Activated T-helper 1 cell treated with anti-CD3 and anti-CD28 coated beads, Interleukin-12 subunit alpha, Interleukin-12 subunit beta, Interleukin-2, Interleukin-4 antibody, amounts not matched to agents 30 ng/mL and 10 ng/mL and 1 ng/mL, durations not matched to agents 14 hours and 24 hours and 36 hours (primary cell): ENCODE results near the gene SPSB3. TPM values are rescaled to one million over a fixed set of nuclear protein-coding genes. Genes with fewer than 3 reads are reported as not detected.

Experiments
- DNase-seq: peaks from one replicate; pipeline ENCODE4 v3.0.0; 2021; ENCODE audit warnings: low spot score
- H3K27ac Mint-ChIP-seq: one replicate; pipeline ENCODE4 v1.8.0; 2021; ENCODE audit warnings: mild to moderate bottlenecking, mixed read lengths
- H3K27me3 Mint-ChIP-seq: one replicate; pipeline ENCODE4 v1.8.0; 2022; ENCODE audit warnings: mild to moderate bottlenecking, moderate library complexity, mixed read lengths; ENCODE audit not compliant: insufficient read depth
- H3K36me3 Mint-ChIP-seq: one replicate; pipeline ENCODE4 v1.8.0; 2021; ENCODE audit warnings: low read depth, mixed read lengths
- H3K4me1 Mint-ChIP-seq: one replicate; pipeline ENCODE4 v1.8.0; 2021; ENCODE audit warnings: low read depth, mixed read lengths
- H3K4me3 Mint-ChIP-seq: one replicate; pipeline ENCODE4 v1.8.0; 2021; ENCODE audit warnings: mild to moderate bottlenecking, moderate library complexity, mixed read lengths
- H3K9me3 Mint-ChIP-seq: one replicate; pipeline ENCODE4 v1.8.0; 2021; ENCODE audit warnings: mixed read lengths
- intact Hi-C: fragments of 100-400 bp; cut with micrococcal nuclease; formaldehyde crosslinking; loops from one replicate; pipeline ENCODE4 v1.15.1; 2024
- total RNA-seq: library from RNA; stranded (reverse); gene quantifications from 2 replicates; pipeline ENCODE4 v1.2.3, GENCODE V29; 2022

SPSB3 gene
- total RNA-seq, 1 donor from 2014 or later, result 30.3 TPM

DNA sequence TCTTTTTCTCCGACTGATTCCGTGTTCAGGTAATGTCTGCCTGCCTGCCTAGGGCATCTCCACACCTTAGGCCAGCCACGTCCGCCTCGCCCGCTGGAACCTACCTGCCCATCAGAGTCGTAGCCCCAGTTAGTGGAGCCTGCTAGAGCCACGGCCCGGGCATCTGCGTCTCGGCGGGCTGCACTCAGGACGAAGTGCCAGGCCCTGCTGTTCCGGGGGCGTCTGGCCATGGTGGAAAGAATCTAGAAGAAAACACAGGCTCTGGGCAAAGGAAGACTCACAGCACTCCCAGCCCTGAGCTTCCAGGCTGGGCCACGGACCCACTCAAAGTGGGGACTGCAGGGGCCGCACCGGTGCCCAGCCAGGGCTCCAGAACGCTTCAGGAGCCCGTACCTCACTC is 1.1 kb downstream of the SPSB3 start:
- peak overlapping the region; percentile 40 for H3K27ac Mint-ChIP-seq
- peaks cover 3% of the 10 kb centered on the region for H3K36me3 Mint-ChIP-seq
- intact Hi-C loops, result loop anchor here (5.0 to 10.0 kb wide), 2 partner anchors 146 to 754 kb away; partner anchors contain the start of genes CEMP1 and PDPK1
- no peak for DNase-seq
- H3K27me3 Mint-ChIP-seq, result no peaks in the 10 kb centered on the region
- H3K9me3 Mint-ChIP-seq, result no peaks in the 10 kb centered on the region
- H3K4me1 Mint-ChIP-seq, result no peaks in the 10 kb centered on the region
- H3K4me3 Mint-ChIP-seq, result peak overlapping the region; percentile 85

DNA sequence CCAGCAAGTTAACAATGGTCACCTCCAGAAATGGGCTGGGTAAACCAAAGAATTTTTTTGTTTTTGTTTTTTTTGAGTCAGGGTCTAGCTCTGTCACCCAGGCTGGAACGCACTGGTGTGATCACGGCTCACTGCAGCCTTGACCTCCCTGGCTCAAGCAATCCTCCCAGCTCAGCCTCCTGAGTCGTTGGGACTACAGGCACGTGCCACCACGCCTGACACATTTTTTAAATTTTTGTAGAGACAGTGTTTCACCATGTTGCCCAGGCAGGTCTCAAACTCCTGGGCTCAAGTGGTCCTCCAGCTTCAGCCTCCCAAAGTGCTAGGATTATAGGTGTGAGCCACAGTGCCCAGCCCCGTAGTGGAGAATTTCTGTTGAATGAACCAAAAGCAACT is 1.7 kb downstream of the SPSB3 start:
- Mint-ChIP-seq H3K27me3 (no peaks in the 10 kb centered on the region), H3K9me3 (no peaks in the 10 kb centered on the region), H3K27ac (no peak overlapping the region), H3K36me3 (peaks cover 3% of the 10 kb centered on the region), H3K4me1 (no peaks in the 10 kb centered on the region), H3K4me3 (peak overlapping the region; percentile 85)
- no peak for DNase-seq
- intact Hi-C loops, result loop anchor here (5.0 to 10.0 kb wide), 2 partner anchors 147 to 754 kb away; partner anchors contain the start of genes CEMP1 and PDPK1

DNA sequence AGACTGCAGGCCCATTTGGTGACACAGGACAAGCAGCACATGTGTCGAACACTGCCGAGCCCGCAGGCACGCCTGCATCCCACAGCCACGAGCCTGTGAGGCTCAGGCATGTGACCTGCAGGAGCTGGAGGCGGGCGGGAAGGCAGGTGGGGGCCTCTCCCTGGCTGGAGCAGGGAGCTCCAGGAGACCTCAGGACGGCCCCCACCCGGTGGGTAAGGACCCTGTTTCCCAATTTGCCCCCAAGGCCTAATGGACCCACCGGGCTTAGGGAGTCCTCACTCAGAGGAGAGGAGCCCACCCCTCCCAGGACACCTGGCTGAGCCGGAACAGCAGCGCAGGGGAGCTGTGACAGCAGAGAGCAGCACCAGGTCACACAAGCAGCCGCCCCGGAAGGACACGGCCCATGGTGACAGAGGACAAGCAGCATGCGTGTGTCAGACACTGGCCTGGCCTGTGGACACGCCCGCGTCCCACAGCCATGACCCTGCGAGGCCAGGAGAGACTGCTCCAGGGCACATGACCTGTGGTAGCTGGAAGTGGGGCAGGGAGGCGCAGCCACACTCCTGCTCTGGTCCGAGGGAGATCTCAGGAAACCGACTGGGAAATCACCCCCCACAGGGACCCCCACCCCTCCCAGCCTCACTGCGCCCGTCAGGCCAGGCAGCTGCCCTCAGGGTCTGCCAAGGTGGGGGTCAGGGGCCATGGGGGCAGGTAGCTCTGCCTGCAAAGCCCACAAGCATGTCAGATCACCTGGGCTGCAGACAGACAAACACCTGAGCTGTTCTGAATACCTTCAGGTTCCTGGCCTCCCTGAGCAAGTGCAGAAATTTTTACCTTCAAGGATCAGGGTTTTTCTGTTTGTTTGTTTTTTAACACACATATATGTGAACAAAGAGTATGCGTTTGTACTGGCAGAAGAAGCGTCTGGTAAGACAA is 2.4 kb downstream of the SPSB3 start:
- no peaks in the 10 kb centered on the region for H3K4me1 Mint-ChIP-seq
- no peaks in the 10 kb centered on the region for H3K9me3 Mint-ChIP-seq
- no peaks in the 10 kb centered on the region for H3K27me3 Mint-ChIP-seq
- H3K27ac Mint-ChIP-seq, result no peak overlapping the region
- no peak for DNase-seq
- intact Hi-C loops, result loop anchor here (5.0 to 10.0 kb wide), 2 partner anchors 147 to 755 kb away; partner anchors contain the start of genes CEMP1 and PDPK1
- peaks cover 3% of the 10 kb centered on the region for H3K36me3 Mint-ChIP-seq
- peak overlapping the region; percentile 85 for H3K4me3 Mint-ChIP-seq

DNA sequence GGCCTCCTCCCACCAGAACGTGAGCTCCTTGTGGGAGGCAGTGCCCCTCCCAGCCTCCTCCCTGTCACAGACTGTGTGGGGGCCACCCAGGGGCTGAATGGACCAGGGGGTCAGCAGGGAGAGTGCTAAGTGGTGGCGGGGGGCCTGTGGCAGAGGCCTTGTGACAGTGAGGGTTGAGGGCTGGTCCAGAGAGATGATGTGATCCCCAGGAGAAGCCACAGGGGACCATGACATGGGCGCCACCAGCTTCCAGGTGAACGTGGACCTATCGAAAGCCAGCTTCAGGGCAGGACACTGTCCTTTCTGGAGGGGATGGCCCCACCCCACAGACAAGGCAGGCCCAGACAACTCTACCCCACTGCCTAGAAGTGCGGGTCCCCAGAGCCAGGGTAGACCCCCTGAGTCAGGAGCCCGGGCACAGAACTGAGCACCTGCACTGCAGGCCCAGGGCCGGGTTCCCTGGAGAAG is 3.1 kb downstream of the SPSB3 start:
- no peaks in the 10 kb centered on the region for H3K4me1 Mint-ChIP-seq
- H3K9me3 Mint-ChIP-seq, result no peaks in the 10 kb centered on the region
- peaks cover 3% of the 10 kb centered on the region for H3K36me3 Mint-ChIP-seq
- H3K27ac Mint-ChIP-seq, result no peak overlapping the region
- no peak overlapping the region for H3K4me3 Mint-ChIP-seq
- intact Hi-C loops, result no loop called here
- DNase-seq, result no peak
- no peaks in the 10 kb centered on the region for H3K27me3 Mint-ChIP-seq

DNA sequence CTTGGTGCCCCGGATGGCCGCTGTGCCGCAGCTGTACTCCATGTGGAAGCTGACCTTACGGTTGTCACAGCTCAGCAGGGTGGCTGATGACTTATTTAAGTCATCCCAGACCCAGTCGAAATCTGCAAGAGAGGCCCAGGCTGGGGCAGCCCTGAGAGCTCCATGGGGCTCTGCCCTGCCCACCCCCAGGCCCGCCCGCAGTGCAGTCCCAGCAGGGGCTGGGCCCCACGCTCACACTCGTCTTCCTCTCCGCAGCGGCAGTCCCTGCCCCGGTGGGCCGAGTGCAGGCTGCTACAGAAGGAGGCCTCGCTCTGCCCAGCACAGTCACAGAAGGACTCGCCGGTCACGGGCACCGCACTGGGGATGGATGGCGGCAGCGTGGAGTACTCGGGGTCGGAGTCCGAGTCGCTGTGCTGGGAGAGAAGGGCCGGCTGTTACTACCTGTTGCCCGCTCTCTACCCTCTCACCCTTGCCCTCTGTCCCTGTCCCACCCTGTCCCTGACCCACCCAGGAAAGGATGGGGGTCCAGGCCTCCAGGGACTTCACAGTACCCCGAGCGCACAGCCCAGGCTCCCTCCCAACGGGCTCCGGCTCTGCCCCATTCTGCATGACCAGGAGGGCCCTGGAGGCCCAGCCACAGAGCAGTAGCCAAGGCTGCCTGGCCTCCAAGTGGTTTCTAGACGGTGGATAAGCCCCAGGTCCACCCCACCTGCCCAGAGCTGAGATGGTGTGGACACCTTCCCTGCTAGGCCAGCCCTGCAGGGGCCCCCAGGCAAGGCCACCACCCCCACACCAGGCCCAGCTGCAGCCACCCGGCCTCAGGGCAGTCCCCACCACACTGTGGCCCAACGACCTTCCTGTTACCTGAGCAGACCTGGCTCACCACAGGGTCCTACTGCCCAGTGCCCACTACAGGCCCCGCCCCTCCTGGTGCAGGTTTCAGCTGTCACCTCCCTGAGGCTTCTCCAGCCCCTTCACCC is 3.9 kb downstream of the SPSB3 start:
- peaks cover 3% of the 10 kb centered on the region for H3K36me3 Mint-ChIP-seq
- no peak for DNase-seq
- H3K4me1 Mint-ChIP-seq, result no peaks in the 10 kb centered on the region
- H3K27me3 Mint-ChIP-seq, result no peaks in the 10 kb centered on the region
- no peaks in the 10 kb centered on the region for H3K9me3 Mint-ChIP-seq
- H3K4me3 Mint-ChIP-seq, result no peak overlapping the region
- no peak overlapping the region for H3K27ac Mint-ChIP-seq
- intact Hi-C loops, result no loop called here

DNA sequence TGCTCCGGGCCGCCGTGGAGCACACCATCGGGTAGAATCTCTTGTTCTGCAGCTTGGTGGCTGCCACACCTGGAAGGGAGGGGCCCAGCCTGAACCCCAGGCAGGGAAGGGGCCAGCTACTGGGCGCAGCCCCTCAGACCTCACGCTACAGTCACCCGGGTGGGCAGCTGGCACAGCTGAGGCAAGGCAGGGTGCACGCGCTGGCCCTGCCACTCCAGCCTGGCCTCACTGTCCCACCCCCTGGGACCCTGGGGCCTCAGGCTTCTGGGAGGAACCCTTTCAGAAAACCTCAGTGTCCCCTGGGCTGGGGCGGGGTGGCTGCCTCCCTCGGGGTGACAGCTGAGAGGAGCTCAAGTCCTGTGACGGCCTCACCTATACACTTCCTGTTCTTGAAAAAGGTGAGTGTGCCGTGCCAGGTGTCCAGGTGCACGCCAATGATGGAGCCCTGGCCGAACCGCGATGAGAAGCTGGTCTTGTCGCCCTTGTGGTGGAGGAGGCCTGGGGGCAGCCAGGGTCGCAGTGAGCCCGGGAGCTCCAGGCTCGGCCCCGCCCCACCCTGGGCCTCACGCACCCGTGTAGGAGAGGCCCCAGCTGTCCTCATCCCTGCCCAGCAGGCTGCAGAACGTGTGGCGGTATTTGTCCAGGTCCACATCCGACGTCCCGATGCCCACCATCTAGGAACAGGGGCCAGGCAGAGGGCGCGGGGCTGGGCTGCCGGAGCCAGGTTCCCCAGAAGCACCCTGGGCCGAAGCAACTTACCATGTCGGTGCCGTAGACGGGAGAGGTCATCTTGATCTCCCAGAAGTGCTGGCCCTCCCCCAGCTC is 4.8 kb downstream of the SPSB3 start:
- no peaks in the 10 kb centered on the region for H3K9me3 Mint-ChIP-seq
- intact Hi-C loops, result no loop called here
- DNase-seq, result no peak
- no peaks in the 10 kb centered on the region for H3K4me1 Mint-ChIP-seq
- no peak overlapping the region for H3K27ac Mint-ChIP-seq
- H3K4me3 Mint-ChIP-seq, result no peak overlapping the region
- H3K36me3 Mint-ChIP-seq, result no peaks in the 10 kb centered on the region
- no peaks in the 10 kb centered on the region for H3K27me3 Mint-ChIP-seq

DNA sequence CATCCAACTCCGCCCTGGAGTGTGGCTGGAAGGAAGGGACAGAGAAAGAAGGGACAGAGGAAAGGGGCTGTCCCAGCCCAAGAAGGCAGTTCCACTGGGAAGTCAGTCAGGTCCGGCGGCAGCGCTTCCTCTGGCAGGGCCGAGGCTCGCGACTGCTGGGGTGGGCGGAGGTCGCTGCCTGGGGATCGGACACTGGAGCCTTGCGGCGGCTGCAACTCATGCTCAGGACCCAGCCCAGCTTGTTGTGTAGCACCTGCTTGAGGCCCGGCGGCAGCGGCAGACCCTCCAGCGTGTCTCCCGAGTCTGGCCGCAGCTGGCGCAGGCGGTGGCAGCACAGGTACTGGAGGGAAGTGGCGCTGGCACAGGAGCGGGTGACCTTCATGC is 5.4 kb downstream of the SPSB3 start:
- peaks cover 6% of the 10 kb centered on the region for H3K36me3 Mint-ChIP-seq
- H3K4me3 Mint-ChIP-seq, result no peak overlapping the region
- intact Hi-C loops, result no loop called here
- no peaks in the 10 kb centered on the region for H3K27me3 Mint-ChIP-seq
- DNase-seq, result no peak
- H3K9me3 Mint-ChIP-seq, result no peaks in the 10 kb centered on the region
- H3K4me1 Mint-ChIP-seq, result peaks cover 4% of the 10 kb centered on the region
- no peak overlapping the region for H3K27ac Mint-ChIP-seq

DNA sequence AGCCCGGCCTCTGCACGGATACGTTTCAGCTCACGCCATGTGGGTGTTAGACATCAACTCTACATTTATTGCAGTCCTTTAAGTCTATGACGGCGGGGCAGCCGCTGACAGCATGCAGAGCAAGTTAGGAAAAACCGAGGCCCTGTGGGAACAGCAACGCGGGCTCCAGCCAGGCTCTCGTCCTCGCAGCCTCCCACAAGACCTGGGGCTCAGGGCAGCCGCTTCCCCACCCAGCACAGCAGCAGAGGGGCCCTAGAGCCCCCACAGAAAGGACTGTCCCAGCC is 5.8 kb downstream of the SPSB3 start:
- Mint-ChIP-seq H3K9me3 (no peaks in the 10 kb centered on the region), H3K4me3 (no peak overlapping the region), H3K27me3 (no peaks in the 10 kb centered on the region), H3K27ac (no peak overlapping the region), H3K4me1 (peaks cover 8% of the 10 kb centered on the region), H3K36me3 (peaks cover 9% of the 10 kb centered on the region)
- no peak for DNase-seq
- intact Hi-C loops, result no loop called here

DNA sequence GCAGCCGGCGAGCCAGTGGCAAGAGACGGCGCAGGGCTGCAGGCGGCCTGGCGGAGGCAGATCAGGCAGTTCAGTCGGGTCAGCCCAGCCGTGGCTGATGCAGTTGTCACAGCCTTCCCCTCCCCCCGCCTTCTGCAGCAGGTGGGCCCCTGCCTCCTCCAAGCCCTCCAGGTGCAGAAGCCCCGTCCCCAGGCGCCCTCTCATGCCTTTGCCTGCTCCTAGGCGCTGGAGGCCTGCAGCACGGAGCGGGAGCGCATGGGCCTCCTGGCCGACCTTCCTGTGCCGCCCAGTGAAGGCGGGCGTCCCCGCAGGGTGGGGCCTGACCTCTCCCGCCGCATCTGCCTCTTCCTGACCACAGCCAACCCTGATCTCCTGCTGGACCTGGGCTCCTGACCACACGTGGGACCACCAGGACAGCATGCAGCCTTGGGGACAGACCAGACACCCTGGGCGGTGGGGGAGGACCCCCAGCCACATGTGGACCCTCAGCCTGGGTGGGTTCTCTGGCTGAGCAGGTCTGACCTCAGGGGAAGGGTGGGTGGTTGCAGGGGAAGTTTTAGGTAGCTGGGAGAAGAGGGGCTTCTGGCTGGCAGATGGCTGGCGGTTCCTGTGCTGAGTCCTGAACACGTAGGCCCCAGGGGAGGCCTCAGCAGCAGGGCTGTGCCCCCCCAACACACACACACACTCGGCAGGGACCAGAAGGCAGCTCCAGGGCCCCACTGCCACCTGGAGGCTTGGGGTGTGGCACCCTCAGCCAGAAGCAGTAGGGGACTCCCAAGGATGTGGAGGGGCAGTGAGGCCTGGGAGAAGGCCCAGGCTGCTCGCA is 6.3 kb downstream of the SPSB3 start:
- Mint-ChIP-seq H3K27ac (no peak overlapping the region), H3K27me3 (no peaks in the 10 kb centered on the region), H3K4me3 (no peak overlapping the region), H3K4me1 (peaks cover 8% of the 10 kb centered on the region), H3K9me3 (no peaks in the 10 kb centered on the region), H3K36me3 (peaks cover 9% of the 10 kb centered on the region)
- intact Hi-C loops, result no loop called here
- DNase-seq, result no peak

DNA sequence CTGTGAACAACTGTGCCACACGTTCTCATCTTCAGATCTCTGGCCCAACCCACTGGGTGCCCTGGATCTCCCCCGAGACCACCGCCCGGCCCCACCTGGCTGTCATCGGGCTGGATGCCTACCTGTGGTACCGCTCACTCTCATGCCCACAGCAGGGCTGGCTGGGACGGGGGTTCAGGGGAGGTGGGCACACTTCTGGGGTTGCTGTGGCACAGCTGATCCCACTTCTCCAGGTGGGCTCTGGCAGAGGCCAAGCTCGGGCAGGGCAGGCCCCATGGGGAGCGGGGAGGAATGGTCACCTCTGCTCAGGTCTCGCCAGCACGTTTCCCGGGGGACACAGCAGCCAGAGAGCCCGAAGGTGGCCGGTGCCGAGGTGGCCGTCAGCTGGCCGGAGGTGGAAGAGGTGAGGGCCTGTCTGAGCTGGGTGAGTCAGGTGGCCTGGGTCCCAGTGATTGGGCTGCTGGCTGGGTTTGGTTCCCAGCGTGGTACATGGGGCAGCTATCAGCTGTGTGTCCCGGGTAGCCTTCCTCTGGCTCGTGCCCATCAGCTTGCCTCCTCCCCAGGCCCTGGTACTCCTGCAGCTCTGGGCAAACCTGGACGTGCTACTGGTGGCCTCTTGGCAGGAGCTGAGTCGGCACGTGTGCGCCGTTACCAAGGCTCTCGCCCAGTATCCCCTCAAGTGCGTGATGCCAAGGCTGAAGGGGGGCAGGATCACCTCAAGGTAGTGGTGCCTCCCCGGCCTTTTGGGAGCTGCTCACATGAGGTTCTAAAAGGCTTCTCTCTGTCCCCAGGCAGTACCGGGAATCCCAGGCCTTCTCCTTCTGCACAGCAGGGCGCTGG is 7.1 kb downstream of the SPSB3 start:
- Mint-ChIP-seq H3K36me3 (peaks cover 10% of the 10 kb centered on the region), H3K4me3 (peak overlapping the region; percentile 60), H3K4me1 (peaks cover 8% of the 10 kb centered on the region), H3K9me3 (no peaks in the 10 kb centered on the region), H3K27ac (no peak overlapping the region), H3K27me3 (no peaks in the 10 kb centered on the region)
- no peak for DNase-seq
- intact Hi-C loops, result no loop called here

DNA sequence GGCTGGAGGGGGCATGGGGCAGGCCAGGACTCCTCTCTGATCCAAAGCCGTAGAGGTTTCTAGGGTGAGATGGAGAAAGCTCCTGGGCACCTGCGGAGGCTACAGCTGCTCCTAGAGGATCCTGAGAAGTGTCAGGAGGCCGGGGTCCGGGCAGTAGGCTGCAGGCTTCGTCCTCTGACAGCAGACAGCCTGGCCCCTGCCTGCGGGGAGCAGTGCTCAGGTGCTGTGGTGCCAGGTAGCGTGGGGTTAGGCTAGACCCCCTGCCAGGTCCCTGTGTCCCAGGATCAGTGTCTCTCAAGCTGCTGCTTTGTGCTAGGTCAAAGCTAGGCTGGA is 8.0 kb downstream of the SPSB3 start:
- intact Hi-C loops, result loop anchor here (5.0 kb wide), 1 partner anchor 67 kb away; the partner anchor contains the start of gene MAPK8IP3
- no peaks in the 10 kb centered on the region for H3K27me3 Mint-ChIP-seq
- H3K27ac Mint-ChIP-seq, result no peak overlapping the region

More for the DNA sequence above, 8.0 kb downstream of the SPSB3 start:
- Mint-ChIP-seq H3K4me1 (peaks cover 8% of the 10 kb centered on the region), H3K36me3 (peaks cover 12% of the 10 kb centered on the region), H3K9me3 (no peaks in the 10 kb centered on the region), H3K4me3 (peak overlapping the region; percentile 100)
- DNase-seq, result no peak
